GM19324 (cell line): ENCODE data around the gene CMIP.
"Not testable (repeated sequence)": the region's sequence is repeated elsewhere in the genome, so short reads cannot be mapped to it uniquely, and the experiment has no call there.

ENCODE experiments used
- ATAC-seq: cut with Tn5 transposase; IDR thresholded peaks from one replicate; pipeline ENCODE4 v1.9.1; 2021; ENCODE audit warnings: mild to moderate bottlenecking, moderate library complexity; ENCODE audit not compliant: unreplicated experiment, low FRiP score

The CMIP gene

DNA sequence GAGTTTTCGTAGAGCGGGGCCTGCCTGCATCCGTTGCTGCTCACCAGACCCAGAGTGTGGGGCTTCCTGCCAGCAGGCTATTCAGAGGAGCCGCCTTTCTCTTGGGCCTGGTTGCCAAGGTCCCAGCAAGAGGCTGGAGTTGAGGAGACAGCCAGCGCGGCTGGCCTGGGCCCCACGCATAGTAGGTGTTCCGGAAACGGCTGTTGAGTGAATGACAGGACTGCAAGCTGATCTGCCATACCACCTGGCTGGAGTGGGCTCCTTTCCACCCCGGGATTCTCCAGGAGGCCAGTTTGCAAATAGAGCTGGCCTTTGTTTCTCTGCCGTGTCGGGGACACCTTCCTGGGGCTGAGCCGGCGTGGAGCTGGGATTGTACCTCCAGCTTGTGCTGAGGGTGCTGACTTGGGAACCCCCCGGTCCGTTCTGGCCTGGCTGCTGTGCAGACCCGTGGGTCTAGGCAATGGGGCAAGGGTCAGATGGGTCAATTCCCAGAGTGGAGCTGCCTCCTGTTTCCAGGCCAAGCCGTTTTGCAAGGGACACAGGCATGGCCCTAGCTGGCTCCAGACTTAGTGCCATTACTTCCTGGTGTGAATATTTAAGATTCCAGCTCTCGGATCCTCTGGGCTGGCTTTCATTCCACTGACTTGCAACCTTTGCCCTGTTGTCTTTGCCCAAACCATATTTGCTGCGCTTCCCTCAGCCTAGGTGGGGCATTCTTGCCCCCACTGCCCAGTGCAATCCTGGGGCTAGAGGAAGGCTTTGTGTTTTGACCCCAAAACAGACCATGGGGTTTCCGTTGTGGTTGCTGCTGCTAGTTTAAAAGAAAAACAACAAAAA is 68.8 kb downstream of the CMIP start:
- ATAC-seq = no peak

DNA sequence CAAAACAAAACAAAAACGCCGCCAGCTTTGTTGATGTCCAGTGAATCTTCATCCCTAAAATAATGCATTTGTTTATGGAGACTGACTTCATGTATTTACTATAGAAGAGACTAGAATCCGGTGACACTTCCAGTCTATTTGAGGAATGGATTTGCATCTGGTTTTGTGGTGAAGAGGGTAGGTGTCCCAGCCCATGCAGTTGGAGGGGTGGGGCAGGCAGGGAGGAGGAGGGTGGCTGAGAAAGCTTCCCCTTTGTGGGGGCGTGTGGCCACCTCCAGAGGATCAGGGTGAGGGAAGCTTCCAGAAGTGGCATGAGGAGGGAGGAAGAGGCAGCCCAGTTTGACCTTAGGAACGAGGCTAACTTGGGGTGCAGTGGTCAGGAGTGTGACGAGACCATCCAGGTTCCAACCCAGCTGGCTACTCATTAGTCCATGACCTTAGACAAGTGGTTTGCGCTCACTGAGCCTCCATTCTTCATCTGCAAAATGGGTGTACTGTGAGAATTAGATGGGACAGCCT is 69.5 kb downstream of the CMIP start:
- ATAC-seq = peak; percentile 74

DNA sequence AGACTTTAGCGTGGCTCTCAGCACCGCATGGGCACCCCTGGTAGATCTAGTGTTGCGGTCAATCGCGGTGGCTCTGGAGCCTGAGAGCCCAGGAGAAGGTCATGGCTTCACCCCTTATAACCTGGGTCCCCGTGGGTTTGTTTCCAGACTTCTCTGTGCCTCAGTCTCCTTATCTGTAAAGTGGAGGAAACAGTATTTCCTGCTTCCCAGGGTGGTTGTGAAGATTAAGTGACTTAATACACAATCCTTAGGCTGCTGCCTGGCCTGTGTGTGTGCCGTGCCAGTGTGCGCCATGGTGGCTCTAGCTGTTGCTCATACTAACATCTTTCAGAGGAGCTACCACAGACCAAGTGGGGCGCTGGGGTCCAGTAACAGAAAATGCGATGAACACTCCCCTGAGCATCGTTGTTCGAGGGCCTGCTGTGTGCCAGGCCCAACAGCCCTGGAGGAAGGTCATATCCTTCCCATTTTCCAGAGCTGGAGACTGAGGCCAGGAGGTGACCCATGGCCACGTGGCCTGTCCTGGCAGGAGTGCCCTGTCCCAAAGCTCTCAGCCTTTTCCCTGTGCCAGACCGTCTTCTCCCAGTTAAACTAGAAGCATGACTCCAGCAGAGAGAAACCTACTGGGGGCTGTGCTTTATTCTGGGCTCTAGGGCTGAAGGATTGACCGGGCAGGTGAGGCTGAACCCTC is 70.1 kb downstream of the CMIP start:
- ATAC-seq = no peak

DNA sequence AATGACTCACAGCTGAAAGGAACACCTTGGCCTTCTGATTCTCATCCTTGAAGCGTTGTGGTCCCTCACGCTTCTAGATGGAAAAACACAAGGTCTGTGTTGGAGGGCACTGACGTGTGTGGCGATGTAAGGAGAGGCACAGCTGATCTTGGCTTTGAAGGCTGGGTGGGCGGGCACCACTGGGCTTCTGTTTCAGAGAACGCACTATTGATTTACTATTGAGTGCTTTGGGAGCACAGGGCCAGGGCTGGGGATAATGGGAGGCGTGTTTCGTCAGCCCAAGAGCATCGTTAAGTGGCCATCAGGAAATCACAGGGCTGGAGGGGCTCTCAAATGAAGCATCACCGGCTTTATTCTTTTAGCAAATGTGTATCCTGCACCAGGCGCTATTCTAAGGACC is 70.7 kb downstream of the CMIP start:
- ATAC-seq = no peak

DNA sequence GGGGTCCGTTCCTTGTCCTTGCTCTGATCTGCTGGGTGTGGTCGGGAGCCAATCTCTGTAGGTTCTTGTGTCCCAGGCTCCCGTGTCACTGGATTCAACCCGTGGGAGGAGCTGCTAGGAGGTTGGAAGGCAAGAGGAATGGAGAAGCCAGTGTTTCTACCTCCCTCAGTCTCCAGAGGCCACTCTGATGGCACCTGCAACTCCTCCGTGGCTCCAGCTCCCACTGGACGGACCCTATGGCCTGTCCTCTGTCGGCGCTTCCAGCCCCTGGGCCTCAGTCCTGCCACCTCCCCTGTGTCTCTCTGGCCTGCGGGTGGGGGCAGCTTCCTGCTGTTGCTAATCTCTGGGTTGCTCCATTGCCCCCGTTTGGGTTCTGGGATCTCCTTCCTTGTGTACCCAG is 71.1 kb downstream of the CMIP start:
- ATAC-seq = no peak

DNA sequence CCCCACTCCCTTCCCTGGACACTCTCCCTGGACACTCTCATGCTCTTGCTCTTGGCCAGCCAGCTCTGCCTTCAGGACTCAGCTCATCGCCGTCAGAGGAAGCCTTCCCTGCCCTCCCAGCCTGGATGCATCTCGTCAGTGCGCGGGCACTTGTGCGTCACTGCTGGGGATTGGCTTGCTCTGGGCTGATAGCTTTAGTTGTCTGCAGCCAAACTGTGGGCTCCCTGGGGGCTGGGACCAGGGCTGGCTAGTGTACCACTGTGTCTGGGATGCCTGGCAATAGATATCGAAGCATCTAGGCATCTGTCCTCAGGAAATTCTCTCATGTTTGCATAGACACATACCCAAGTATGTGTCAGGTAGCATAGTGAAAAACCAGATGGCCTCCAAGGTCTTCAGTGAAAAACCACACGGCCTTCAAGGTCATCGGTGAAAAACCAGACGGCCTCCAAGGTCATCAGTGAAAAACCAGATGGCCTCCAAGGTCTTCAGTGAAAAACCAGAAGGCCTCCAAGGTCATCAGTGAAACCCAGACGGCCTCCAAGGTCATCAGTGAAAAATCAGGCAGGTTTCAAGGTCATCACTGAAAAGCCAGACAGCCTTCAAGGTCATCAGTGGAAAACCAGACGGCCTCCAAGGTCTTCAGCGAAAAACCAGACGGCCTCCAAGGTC is 72.0 kb downstream of the CMIP start:
- ATAC-seq = no peak

DNA sequence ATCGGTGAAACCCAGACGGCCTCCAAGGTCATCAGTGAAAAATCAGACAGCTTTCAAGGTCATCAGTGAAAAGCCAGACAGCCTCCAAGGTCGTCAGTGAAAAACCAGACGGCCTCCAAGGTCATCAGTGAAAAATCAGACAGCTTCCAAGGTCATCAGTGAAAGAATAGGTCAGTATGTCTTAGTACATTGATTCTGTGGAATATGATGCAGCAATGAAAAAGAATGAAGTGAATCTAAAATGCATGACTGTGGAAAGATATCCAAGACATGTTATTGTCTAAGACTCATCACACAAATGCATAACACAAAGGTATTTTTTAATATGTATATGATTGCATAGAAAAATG is 72.5 kb downstream of the CMIP start:
- no peak for ATAC-seq

DNA sequence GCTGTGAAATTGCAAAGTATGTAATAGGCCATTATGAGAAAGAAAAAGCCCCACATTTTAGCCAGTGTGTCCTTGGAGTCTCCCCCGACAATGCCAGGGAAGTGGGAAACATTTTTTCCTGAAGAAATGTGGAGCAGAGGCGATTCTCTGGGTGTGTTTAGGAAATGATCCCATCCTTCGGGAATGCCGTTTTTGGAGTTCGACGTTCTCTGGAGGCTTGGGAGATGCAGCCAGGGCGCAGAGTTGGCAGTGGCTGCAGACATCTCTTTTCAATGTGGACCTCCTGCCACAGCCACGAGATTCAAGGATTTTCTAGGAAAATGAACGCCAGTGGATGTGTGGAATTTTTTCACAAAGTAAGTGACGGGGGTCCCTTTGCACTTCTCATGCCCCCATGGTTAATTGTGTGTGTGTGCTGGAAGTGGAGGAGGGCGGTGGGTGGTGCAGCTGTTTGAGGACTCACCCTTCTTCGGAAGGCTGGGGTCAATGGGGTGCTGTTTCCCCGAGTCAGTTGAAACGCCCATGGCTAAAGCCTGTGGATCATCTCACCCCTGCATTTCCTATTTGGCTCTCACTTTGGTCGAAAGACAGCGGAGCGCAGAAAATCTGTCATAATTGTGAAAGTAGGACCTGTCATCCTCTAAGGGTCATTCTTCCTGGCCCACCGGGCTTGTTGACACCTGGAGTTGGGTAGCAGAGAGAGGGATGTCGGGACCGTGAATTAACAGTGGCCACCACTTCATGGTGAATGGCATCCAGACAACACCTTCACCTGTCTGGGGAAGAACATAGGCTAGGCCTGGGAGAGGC is 73.2 kb downstream of the CMIP start:
- no peak for ATAC-seq

DNA sequence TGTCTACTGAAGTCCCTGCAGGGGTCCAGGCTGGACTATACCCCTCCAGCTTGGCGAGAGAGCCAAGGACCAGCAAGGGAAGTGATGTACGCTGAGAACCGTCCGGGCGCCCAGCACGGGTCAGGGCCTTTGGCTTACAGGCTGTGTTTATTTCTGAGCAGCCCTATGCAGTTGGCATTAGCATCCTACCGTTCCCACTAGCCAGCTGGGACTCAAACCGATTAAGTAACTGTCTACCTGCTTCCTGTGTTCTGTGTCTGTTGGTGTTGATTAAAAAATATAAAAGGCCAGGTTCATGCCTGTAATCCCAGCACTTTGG is 73.8 kb downstream of the CMIP start:
- no peak for ATAC-seq

DNA sequence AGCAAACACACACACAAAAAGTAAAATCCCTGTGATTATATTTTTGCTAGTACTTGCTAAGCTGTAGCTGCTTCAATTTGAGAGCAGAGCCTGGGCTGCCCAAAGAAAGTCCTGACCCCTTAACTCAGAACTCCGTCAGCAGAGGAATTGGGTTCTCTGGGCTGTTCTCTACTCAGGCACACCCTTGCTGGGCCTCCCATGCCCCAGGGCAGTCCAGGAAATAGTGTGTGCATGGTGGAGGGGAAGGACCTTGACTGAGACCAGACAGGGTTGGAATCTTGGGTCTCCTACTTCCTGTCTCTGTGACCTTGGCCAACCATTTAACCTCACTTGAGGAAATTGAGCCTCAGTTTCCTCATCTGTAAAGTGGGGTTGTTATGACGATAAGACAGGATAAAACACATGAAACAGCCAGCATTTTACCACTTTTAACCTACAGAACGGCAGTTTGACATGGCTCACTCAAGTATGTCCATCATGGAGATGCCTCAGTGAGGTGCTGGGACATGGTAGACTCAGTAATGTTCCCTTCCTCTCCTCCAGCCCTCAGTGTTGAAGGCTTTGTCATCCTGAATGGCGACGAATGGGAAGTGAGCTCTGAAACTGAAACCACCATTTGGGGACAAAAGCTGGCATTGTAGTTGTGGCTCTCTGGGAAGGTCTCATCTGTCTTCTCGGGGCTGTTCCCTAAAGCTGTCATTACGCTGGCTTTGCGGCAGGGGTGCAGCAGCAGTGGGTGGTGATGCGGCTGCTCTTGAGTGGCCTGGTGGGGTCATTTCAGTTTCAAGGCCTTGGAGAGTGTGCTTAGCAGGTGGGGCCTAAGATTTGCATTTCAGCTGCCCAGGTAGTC is 74.9 kb downstream of the CMIP start:
- no peak for ATAC-seq

DNA sequence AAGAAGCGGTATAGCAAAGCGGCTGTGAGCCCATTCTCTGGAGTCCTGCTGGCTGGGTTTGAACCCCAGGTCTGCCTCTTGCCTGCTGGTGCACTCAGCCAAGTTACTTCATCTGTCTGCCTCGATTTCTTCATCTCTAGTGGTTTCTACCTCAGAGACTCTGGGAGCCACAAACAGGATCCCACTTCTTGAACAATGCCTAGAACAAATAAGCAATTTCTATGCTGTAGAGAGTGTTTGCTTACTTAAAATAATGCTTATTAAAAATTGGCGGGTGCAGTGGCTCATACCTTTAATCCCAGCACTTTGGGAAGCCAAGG is 75.5 kb downstream of the CMIP start:
- ATAC-seq = no peak

DNA sequence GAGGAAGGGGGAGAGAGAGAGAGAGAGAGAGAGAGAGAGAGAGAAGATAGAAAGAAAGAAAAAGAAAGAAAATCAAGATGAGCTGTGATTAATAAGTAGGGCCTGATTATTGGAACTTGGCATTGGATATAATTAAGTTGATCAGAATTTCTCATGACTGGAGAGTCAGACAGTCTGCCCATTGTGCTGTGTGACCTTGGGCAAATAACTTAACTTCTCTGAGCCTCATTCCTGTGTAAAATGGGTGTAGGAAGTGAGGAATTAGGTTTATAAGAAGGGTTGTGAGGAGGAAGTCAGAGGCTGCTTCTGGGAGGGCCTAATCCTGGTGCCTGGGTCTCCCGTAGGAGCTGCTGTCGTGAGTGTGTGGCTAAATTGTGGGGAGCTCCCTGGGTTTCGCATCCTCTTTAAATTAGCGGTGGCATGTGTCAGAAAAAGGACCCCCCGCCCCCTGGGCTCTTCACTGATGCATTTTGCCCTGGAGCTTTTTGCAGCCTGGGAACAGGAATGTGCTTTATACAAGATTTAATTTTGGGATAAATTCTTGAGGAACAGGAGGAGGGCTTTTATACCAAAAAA is 76.0 kb downstream of the CMIP start:
- no peak for ATAC-seq

DNA sequence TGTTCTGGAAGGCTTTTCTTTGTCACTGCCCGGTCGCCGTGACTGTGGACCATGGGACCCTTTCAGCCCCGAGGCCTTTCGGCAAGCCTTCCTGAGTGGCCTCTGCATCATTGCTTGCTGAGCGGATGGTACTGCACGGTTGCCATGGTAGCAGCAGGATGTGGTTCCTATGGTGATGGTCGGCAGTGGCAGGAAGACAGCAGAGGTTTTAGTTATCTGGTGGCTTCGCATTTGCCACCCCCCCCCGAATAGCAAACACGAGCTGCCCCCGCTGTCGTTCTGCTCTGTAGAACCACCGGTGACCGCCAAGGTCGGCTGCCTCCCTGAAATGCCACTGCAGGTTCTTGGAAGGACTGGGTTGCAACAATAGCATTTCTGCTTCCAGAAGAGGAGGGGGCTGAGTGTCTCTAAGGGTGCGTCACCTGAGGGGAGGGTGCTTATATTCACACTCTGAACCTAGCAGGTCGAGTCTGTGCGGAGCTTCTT is 76.6 kb downstream of the CMIP start:
- no peak for ATAC-seq

DNA sequence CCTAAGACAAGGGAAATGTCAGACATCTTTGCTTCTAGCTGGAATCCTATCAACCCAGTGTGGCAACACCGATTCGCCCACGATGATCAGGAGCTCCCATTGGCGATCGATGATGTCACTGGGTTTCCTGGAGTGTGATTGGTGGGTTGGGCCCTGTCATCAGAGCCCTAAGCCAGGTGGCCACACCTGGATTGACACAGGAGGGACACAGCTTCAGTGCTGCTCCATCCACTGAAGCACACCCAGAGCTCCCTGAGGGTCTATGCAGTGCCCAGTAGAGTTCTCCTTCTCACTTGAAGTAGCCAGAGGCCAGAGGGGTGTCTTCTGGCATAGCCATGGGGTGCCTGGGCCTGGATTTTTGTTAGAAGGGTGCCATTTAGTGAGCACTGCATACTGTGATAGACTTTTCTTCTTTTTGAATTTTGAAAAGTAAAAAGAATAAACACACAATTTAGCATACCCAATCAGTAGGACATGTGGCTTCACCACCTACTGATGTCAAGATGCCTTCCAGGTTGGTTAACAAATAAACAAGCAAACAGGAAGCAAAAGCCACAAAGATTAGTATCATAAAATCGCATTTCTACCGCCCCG is 77.6 kb downstream of the CMIP start:
- no peak for ATAC-seq

DNA sequence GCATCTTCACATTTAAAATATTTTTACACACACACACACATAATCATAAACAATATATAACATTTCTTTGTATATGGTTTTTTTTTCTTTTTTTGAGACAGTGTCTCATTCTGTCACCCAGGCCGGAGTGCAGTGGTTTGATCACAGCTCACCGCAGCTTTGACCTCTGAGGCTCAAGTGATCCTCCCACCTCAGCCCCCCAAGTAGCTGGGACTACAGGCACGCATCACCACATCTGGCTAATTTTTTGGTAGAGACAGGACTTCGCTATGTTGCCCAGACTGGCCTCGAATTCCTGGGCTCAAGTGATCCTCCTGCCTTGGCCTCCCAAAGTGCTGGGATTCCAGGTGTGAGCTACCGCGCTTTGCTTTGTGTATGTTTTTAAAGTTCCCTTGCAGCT is 78.2 kb downstream of the CMIP start:
- not testable (repeated sequence) for ATAC-seq

DNA sequence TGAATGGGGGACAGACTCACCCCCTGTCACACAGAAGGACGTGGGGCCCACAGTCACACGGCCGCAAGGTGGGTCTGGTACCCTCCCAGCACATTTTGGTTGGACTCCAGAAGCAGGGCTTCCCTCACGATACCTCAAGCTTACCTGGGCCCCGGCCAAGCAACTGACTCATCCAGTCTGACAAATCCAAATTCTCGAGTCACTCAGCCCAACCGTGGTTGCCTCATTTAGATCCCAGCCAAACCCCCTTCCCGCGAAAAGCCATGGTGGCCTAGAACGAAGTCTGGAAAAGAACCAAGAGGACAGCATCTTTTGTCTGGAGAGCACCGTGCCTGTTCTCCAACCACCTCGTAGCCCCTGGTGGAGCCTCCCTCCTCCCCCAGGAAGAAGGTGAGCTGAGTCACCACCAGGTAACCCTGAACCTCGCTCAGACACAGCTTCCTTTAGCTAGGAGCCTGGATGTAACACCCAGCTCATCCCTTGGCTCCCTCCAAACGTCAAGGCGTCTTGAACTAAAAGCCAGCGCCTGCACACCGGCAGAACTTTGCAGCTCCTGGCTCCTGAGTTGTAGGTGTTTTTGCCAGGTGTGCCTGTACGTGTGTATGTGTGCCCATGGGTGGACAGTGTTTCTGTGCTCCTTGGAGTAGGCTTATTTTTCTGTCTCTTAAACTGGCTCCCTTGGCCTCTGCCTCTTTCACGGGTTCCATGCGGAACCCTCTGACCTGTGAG is 78.9 kb downstream of the CMIP start:
- no peak for ATAC-seq

DNA sequence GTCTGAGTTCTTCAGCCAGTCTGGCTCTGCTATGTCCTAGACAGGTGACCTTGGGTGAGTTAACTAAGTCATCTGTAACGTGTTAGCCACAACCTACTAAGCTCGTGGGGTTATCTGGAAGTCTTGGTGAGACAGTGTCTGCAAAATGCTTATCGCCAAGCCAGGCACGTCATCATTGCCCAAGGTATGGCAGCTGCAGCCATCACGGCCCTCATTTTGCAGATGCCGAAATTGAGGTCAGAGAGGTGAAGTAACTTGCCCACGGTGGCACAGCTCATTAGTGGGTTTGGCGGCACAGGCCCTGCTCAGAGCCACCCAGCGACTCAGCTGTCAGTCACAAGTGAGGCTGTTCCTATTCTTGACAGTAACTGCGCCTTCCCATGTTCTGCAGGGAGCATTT is 79.8 kb downstream of the CMIP start:
- ATAC-seq = no peak

DNA sequence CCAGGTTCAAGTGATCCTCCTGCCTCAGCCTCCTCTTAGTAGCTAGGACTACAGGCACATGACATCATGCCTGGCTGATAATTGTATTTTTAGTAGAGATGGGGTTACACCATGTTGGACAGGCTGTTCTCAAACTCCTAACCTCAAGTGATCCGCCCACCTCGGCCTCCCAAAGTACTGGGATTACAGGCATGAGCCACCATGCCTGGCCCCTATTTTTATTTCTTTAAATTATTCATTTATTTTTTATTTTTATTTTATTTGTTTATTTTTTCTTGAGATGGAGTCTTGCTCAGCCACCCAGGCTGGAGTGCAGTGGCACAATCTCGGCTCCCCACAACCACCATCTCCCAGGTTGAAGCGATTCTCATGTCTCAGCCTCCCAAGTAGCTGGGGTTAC is 80.3 kb downstream of the CMIP start:
- ATAC-seq = not testable (repeated sequence)

DNA sequence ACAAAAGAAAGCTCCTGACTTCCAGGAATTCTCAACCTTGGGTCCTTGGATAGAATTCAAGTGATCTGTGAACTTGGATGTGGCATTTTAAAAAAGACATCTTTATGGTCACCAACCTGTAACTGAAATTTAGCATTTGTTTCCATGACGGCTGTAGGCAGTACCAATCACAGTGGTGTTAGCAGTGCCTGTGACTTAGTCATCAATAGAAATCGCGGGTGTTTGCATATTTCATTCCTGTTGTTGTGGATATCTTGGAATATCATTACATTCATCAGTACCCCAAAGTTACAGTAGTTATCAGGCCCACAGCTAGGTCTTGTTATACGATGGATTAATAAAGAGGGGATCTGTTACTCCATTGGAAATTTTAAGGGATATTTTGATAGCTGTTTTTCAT is 81.6 kb downstream of the CMIP start:
- ATAC-seq = no peak
